ENCODE measurements around the gene FBXO36. TPM values are rescaled to one million over a fixed set of nuclear protein-coding genes. Genes with fewer than 3 reads are reported as not detected.
A peak's percentile ranks its signal among the peaks of the same experiment; 100 is the strongest.

Gene FBXO36
- total and polyA plus RNA-seq, 2 of the 13 experiments (the other 11 are each of a cell fraction or from before 2014, with no cell fraction given): 2.8 TPM

DNA sequence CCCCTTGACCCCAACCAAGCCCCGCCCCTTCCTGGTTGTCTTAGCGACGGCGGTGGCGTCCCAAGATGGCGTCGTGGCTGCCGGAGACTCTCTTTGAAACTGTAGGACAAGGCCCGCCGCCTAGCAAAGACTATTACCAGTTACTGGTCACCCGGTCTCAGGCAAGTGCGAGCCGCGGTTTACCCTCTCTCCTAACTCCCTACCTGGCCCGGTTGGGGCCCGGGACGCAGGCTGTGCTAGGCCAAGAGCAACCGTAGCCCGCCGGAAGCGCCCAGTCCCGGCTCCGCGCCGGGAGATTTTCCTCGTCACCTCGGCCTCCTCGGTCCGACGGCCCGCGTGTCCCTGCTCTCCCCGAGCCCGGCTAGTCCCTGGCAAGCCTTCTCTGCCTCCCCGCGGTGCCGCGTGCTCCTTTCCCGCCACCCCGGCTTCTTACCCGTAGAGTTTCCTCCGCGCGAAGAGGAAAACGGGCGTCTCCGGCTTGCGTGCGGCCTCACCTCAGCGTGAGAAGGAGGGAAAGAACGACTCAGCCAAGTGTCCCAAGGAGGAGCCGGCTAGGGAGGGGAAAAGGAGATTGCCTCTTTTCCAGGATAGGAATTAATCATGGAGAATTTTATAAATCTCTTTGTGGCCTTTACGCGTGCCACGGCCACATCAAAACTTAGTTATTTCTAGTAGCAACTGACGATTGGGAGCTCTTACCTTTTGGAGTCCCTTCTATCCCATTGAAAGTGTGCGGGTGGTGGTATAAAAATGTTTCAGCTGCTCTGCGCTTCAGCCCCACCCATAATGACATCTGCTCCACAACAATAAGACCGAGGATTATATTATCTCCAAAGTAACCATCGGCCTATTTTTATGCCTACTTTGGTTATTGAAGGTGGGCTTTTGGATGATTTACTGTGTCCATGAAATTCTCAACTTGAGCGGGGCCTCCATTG lies at the start of gene FBXO36 (continued):
- TF ChIP-seq ZNF784 (CRISPR knock-in tag; IDR thresholded peaks at IDR 0.05; ENCODE audit: borderline replicate concordance): peak; percentile 36; the same call in 1 of the 2 replicates
- TF ChIP-seq XBP1 (CRISPR knock-in tag; IDR thresholded peaks at IDR 0.05): peak; percentile 25; the same call in 1 of the 2 replicates
- TF ChIP-seq TRAFD1 (CRISPR knock-in tag; IDR thresholded peaks at IDR 0.05; ENCODE audit: borderline replicate concordance): no peak
- no peak for TF ChIP-seq ZSCAN20 (CRISPR knock-in tag; IDR thresholded peaks at IDR 0.05; ENCODE audit: borderline replicate concordance)
- TF ChIP-seq, protein P1, sequence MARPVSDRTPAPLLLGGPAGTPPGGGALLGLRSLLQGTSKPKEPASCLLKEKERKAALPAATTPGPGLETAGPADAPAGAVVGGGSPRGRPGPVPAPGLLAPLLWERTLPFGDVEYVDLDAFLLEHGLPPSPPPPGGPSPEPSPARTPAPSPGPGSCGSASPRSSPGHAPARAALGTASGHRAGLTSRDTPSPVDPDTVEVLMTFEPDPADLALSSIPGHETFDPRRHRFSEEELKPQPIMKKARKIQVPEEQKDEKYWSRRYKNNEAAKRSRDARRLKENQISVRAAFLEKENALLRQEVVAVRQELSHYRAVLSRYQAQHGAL (CRISPR knock-in tag; IDR thresholded peaks at IDR 0.05; ENCODE audit: not compliant biosample characterization): no peak
- TF ChIP-seq TEF (CRISPR knock-in tag; IDR thresholded peaks at IDR 0.05): peak; percentile 74; the same call in 1 of the 2 replicates
- TF ChIP-seq BRD4 (CRISPR knock-in tag; IDR thresholded peaks at IDR 0.05): no peak; the same call in 1 of the 2 replicates
- no peak for TF ChIP-seq RFXANK (CRISPR knock-in tag; IDR thresholded peaks at IDR 0.05)
- TF ChIP-seq, protein P2, sequence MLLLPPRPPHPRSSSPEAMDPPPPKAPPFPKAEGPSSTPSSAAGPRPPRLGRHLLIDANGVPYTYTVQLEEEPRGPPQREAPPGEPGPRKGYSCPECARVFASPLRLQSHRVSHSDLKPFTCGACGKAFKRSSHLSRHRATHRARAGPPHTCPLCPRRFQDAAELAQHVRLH (CRISPR knock-in tag; IDR thresholded peaks at IDR 0.05; ENCODE audit: borderline replicate concordance, low read depth): no peak; the same call in 1 of the 2 replicates
- no peak for TF ChIP-seq ZNF850 (CRISPR knock-in tag; conservative IDR thresholded peaks at IDR 0.05)
- 0 out of 2 replicates have a peak, but pooled peaks have one; percentile 8 for TF ChIP-seq RCOR2 (CRISPR knock-in tag; IDR thresholded peaks at IDR 0.05)
- peak; percentile 64 for TF ChIP-seq ZSCAN31 (CRISPR knock-in tag; IDR thresholded peaks at IDR 0.05; ENCODE audit: low read depth)
- no peak for TF ChIP-seq TAF15 (IDR thresholded peaks at IDR 0.05; ENCODE audit: low read depth, low read length, poor library complexity, severe bottlenecking)
- TF ChIP-seq ZNF546 (CRISPR knock-in tag; conservative IDR thresholded peaks at IDR 0.05): peak; percentile 73; the same call in 1 of the 2 replicates
- no peak for TF ChIP-seq FLYWCH1 (CRISPR knock-in tag; IDR thresholded peaks at IDR 0.05)
- TF ChIP-seq ADNP (CRISPR knock-in tag; IDR thresholded peaks at IDR 0.05): no peak
- no peak for TF ChIP-seq MIER3 (CRISPR knock-in tag; IDR thresholded peaks at IDR 0.05; ENCODE audit: borderline replicate concordance)
- peak; percentile 50; the same call in 1 of the 2 replicates for TF ChIP-seq ZNF264 (CRISPR knock-in tag; IDR thresholded peaks at IDR 0.05)
- peak; percentile 15 for TF ChIP-seq DMAP1 (CRISPR knock-in tag; IDR thresholded peaks at IDR 0.05)
- no peak for TF ChIP-seq ZNF333 (CRISPR knock-in tag; IDR thresholded peaks at IDR 0.05; ENCODE audit: borderline replicate concordance)
- peak; percentile 71 for TF ChIP-seq ZNF770 (CRISPR knock-in tag; IDR thresholded peaks at IDR 0.05)

Measured in HepG2 (cell line).